Measurements from ENCODE around the gene ZAR1L.

Gene ZAR1L

DNA sequence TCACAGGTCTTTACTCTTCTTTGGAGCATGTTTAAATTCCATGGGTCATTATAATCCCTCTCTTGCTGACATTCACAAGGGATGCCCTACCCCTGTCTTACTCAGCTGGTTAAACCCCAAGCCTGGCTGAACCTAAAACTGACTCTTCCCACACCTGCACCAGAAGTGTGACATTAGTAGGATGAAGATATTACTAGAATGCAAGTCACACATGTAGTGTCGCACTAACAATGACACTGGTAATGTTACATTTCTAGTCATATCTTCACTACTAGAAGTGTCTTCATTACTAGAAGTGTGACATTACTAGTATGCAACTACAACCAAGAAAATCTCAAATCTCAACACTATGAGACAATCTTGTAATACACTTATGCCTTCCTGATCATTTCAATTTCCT, 14.2 kb downstream of the ZAR1L start:
- no peak for DNase-seq

DNA sequence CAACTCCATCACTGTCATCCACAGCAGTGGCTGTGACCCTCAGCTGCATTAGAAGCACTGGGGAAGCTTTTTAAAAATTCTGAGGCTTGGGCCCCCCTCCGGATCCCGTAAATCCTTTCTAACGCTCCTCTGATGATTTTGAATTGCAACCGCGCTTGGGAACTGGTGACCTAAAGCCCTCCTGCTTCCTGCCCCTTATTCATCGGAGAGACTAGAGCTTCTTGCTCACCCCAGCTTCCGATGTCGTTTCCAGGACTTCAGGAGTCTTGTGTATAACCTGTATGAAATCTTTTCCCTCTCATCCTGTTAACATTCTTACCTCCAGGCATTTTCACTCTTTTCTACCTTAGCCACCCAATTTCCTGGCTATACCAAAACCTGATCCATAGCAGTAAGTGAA, 14.8 kb downstream of the ZAR1L start:
- DNase-seq, result no peak

DNA sequence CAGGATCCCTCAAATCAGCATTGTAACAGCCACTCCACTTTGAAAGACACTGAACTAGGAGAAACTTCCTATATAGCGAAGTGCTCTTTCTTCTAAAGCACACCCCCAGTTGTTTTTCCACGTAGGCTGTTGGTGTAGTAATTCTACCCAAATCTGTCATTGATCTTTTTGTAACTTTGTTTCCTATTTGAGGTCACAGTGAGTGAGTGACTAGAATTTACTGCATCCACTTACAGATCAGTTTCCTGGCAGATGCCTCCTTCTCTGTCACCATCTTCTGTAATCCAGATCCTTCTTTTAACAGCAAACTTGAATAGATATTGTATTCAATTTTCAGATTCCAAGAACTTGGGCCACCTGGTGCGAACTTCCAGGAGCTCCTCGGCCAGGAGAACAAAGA, 15.3 kb downstream of the ZAR1L start:
- DNase-seq, result no peak

DNA sequence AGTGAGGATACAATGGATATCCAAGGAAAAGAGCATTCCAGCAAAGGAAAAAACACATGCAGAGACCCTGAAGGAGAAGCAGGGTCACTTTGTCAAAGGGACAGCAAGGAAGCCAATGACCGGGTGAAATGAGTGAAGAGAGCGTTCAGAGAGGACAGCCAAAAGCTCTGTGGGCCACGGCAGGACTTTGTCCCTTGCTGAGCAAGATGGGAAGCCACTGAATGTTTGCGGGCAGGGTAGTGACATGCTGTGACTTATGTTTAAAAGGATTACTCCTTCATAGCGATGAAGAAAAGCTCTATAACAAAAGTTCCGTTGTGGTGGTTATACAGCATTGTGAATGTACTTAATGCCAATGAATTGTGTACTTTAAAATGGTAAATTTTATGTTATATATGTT, 16.5 kb downstream of the ZAR1L start:
- DNase-seq, result no peak

DNA sequence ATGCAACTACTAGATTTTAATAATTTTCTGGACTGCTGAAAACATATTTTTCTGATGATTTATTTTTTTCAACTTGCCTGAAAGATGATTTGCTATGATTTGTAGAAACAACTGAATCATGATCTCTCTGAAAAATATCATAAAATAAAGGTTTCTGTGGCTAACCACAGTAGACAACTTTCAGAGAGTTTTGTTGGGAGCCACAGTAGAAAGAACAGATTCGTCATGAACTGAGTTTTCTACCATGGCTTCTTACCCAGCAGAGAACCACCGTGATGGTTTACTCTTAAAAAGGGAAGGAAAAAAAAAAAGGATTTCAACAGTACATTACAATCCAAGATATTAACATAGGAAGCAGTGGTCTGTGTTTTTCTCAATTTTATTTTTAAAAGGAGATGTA, 18.0 kb downstream of the ZAR1L start:
- no peak for DNase-seq

DNA sequence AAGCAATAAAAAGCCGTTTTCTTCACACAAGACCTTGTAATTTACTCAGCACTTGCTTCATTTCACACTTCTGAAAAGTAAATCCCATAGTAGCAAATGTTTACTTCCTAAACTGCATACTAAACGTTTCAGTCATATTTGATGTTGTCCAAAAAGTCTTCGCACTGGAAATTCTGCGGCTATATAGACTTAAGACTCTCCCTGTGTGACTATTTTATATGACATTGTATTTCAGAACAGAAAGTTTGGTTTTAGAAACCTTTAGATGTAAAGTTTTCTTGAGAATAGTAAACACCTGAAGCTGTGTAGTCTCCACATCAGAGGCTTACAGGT, 29.6 kb downstream of the ZAR1L start:
- no peak for DNase-seq

DNA sequence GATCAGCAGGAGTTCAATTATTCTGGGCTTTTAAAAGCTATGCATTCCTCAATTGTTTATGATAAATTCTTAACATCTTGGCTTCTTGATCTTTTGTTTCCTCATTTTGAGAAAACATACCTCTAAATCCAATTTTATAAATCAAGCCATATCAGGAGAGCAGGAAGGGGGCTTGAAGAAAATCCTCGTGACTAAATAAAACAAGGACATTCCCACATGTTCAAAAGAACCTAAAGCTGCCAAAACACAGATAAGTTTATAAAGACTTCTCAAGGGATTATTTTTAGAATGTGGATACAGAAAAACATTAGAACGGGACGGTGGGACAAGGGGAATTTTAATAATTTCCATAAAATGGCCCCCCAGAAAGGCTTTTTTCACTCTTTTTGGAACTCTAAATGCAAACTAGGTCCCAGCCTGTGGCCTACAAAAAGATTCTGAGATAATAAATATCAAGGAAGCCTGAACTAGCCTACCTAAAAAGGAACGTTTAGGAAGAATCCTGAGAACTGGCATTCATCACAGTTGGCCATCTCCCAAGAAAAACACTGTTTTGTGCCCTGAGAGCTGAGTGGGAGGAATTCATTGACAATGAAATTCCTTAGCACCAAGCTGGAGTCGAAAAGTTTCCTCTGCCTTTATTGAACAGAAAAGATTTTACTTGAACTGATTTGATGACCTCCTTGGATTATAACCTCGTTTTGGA, 30.1 kb downstream of the ZAR1L start:
- DNase-seq, result no peak

DNA sequence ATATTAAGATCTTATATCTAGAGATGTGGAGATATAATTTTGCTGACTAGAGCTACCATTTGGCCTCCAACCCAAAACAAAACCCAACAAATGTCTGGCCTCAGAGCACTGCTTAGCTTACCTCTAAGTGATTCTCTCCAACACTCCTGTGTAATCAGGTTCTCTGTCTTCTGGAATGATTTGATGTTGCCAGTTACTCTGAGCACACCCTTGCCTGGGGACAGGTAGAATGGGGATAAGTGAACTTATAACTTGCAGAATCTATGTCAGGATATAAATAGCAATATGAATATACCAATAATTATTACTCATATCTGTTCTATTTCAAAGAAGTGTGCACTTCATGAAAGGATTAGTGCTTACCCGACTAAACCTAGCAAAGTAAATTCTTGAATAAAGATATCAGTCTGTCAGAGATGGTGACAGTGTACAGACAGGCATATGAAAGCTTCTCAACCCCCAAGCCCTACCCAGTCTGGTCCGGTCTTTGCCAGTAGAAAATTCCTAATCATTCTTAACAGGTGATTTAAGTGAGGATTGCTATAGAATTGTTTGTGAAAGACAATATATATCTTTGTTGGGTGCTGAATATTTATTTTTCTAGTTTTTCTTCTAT, 33.0 kb downstream of the ZAR1L start:
- no peak for DNase-seq

DNA sequence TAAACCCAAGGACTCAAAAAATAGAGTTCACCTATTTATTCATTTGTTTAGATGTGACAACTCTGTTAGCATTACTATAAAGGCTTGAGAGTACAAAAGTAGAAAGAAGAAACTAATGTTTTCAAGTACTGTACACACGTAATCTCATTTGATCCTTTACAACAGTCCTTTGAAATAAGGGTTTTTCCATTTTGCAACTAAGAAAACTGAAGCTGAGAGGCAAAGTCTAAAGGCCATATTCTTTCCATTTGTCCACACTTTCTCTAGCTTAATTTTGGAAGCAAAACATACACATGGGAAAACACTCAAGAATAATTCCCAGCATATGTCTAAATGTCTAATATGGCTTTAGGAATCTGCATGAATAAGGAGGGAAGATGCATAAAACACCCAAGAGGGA, 34.1 kb downstream of the ZAR1L start:
- no peak for DNase-seq

DNA sequence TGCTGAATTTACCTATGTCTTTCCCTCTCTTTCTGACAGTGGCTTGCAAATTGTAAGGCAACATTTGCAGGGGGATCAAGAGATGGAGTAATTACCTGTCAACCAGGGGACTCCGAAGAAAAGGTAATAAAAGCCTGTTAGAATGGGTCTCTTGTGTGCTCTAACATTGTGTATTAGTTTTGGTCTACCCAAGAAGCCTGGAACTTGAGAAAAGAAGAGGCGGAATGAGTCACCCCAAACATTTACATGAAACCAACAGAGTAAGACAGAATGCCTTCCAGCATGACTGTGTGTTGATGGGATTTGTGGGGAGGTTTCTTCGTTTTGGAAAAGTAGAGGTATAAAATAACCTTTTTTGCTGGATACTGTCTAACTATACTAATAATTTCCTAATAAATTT, 36.7 kb downstream of the ZAR1L start:
- no peak for DNase-seq

DNA sequence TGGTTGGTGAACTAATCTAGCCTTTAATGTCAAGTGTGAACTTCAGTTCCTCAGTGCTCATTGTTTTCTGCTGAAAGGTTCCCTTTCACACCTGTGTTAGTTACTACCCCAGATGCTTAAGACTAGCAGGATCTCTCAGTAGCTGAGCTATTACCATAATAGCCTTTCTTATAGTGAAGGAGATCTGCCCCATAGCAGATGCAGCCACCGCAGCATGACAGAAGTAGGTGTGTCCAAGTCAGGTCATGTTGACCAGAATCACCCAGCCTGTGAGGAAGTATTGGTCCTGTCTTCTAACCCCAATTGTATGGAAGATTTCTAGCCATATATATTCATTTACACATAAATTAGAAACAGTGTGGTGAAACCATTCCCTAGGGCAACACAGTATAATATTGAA, 37.3 kb downstream of the ZAR1L start:
- DNase-seq, result no peak

DNA sequence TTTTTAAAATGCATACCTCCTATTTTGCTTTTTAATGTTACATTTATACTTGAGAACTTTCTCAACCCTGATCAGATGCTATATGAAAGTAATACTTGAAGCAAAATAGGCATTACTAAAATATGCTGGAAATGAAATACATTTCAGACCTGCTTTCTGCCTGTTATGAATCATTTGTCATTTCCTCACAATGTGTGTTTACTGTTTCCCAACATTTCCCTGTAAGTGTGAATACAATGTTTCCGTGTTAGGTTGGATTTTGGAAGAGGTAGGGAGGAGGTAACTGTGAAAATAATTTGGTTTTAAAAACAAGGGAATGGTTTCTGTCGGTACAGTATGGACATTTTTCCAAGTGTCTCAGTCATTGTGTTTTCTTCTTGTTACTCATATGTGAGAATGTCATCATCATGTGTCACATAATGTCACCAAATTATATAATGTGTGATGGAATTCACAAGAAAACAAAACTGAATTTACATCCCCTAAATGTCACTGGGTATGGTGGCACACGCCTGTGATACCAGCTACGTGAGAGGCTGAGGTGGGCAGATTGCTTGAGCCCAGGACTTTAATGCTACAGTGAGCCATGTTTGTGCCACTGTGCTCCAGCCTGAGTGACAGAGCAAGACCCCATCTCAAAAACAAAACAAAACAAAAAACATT, 43.0 kb downstream of the ZAR1L start:
- no peak for DNase-seq

DNA sequence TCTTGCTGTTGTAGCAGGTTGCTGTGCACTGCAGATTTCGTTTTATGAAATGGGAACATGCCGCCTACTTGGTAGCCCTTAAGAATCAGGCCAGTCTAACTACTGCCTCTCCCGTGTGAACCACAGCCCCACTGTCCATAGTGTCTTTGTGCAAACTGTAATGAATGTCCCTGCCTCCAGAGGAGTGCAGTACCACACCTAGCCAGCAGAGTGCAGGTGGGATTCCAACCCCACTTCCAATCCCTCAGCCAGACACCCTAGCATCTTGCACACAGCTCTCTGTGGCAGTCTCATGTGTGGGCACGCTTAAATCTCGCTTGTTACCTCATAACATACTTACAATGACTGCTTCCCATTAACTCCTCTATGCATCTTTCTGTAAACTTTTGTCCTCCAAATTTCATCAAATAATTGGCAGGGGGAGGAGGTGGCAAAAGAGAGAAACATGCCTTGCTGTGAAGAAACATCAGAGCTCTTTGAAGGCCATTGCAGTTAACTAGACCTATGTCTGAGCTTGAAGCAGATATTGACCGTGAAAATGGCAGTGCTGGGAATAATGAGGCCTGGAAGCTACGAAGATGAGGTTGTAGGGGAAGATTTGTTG, 47.2 kb downstream of the ZAR1L start:
- DNase-seq, result no peak

DNA sequence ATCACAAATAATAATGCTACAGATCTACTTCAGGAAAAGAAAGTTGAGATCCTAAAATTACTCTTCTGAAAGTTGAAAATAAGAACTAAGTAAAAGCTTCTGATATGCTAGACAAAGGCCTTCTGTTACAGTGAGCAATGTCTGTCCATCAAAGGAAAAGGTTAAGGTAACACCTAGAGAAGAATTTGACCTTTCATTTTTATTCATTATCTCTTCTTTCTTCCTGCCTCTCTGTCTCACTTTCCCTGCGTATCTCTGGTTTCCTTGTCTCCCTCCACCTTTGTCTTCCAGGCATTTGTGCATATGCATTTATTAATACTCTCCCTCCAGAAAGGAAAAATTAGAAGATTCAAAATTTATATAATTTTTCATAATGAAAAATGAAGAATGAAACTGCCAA, 49.0 kb downstream of the ZAR1L start:
- DNase-seq, result no peak

DNA sequence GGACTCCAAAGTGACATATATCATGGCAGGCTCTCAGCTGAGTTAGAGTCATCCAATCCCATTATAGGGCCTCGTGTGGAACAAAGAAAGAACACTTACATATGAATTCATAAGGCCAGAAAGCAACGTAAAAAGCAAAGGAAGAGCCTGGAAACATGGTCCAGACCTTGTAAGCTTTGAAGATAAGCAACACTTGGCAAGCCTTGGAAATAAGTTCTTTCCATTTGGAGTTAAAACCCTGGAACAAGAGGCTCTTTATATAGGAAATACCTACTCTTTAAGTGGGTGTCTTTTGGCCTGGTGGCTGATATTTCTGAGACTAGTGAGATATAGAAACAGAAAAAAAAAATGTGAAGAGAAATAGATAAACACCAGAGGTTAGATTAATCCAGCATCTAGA, 49.4 kb downstream of the ZAR1L start:
- no peak for DNase-seq

DNA sequence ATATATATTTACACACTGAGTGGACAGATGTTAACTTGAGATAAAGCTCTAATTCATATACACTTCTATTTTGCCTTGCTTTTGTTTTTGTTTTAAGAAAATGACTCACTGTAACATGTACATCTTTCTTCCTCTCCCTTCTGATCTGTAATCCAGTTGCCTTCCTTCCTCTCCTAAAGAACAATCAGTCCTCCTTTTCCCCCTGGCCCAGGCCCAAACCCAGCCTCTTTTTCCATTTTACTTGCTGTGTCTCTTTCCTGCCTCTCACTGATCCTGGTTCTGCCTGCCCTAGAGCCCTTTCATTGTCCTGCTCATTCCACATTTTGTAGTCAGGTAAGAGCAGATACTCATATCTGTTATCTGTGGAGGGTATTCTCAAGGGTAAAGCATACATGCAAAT, 50.8 kb downstream of the ZAR1L start:
- DNase-seq, result no peak

DNA sequence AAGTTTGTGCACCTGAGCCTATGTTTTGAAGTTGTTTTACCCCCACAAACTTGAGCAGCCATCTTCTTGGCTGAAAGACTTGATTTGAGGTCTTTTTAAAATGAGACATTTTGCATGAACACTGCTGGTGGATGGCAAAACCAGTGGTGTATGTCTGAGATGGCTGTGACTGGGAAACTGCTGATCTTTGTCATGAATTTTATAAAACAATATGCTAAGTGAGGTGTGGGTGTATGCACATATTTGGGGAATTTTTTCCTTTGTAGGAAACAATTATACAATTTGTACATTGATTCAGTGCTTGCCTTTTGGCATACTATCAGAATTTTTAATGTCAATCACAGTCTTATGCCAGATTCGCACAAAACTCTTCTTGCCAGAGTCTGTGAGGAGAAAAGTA, 52.5 kb downstream of the ZAR1L start:
- DNase-seq, result no peak

DNA sequence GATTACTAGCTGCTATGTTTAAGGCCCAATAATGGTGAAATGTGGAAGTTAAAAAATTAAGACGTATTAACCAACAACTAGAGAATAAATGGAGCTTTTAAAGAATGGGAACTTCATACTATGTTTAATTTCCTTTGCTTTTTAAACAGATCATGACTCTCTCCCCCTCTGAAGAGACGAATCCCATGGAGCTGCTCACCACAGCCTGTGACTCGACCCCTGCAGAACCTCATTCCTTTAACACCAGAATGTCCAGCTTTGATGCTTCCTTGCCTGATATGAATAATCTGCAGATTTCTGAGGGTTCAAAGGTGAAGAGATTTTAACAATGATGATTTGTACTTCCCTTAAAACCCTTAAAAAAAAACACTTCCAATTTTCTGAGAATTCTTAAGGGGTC, 53.0 kb downstream of the ZAR1L start:
- DNase-seq, result no peak

DNA sequence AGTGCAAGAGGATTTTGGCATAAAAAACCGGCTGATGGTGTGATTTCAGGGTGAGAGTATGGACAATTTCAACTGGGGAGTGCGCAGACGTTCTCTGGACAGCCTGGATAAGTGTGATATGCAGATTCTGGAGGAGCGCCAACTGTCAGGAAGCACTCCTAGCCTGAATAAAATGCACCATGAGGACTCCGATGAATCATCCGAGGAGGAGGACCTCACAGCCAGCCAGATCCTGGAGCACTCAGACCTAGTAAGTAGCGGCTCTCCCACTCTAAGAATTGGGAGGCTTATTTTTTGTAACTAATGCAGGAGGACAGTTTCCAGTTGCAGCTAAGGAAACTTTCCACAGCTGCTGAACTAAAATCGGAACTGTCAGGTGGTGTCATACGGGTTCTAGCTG, 53.6 kb downstream of the ZAR1L start:
- no peak for DNase-seq

DNA sequence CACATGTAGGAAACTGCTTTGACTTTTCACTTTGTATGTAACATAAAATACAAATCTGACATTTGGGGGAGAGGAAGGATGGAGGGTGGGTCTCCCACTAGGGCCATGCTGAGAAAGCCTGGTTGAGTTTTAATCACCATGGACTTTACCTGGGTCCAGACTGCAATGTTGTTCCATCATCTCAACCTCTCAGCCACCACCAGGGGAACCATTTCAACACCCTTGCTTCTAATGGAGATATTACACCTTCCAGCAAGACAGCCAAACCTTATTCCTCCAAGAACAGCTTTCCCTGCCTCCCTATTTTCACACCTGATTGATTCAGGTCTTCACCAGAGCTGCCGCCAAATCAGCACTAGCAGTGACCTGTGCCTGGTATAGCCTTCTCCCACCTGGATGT, 56.0 kb downstream of the ZAR1L start:
- DNase-seq, result no peak

DNA sequence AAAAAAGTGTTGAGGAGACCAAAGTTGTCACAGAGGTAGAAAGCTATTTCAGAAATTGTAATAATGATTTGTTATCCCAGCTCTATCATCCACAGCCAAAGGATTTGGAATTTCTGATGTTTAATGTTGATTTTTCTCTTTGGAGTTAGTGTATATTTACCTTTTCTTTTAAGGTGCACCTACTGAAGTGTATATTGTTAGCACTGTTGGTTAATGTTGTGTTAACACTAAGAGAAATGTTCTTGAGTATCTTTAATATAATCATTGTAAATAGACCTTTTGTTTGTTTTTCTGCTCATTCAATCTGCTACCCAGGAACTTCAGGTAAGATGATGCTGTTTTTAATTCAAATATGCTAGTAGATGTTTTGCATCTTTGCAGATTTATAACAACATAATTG, 57.5 kb downstream of the ZAR1L start:
- no peak for DNase-seq

DNA sequence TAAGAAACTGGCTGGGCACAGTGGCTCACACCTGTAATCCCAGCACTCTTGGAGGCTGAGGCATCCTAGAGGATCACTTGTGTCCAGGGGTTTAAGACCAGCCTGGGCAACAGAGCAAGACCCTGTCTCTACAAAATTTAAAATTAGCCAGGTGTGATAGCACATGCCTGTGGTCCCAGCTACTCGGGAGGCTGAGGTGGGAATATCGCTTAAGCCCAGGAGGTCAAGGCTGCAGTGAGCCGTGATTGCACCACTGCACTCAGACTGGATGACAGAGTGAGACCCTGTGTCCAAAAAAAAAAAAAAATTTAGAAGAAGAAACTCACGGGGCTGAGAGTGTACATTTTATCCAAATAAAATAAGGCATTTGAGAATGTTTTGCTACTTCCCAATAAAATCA, 58.9 kb downstream of the ZAR1L start:
- no peak for DNase-seq

DNA sequence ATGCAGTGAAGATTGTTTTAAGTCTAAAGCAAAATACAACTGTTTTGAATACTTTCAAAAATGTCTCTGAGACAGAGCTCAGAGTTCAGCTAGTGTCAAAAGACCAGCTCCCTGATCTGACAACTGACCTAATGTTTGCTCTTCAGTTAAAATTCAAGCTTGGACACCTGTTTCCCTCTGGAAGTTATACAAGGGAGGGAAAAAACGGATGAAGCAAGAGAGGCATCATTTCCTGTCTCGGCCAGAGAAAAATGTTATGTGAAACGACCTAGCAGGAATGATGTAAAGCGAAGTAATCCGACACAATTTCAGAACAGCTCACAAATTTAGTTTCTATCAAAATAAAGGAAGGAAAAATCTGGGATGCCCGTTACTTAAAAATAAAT, 59.4 kb downstream of the ZAR1L start:
- no peak for DNase-seq

DNA sequence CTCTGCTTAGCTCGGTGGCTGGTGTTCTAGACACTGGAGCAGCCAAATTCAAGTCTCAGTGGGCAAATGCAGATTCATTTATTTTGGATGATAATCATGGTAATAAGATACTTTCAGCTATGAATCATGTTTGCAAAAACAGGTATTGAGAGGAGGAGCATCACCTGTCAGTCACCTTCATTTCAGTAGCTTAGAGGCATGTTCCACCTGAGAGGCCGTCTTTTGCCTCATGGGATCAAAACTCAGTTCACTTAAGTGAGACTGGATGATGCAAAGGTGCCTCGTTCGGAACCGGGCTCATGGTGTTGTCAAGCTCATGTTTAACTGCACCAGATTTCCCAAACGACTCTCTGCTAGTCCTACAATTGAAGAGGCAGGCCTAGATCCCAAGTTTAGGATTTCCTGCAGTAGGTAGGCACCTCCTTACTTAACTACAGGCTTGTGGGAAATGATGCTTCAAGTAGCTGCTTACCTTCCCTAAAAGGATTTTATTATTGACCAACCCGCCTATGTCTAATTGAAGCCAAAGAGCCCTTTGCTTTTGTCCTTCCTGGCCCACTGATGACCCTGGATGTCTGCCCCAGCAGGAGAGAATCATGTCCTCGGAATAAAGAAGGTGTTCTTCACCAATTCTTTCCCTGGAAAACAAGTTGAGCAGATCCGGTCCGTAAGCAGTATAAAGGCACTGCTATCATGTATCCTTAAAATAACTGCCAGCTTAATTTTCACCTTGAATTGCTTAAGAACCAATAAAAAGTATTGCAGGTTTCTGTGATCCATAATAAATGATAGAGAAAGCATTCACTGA, 60.0 kb downstream of the ZAR1L start:
- no peak for DNase-seq

All from retina (tissue), 1 donor.